DOHH2 (cell line): ENCODE measurements around the gene ZP3.
"Not testable (repeated sequence)": the region's sequence is repeated elsewhere in the genome, so short reads cannot be mapped to it uniquely, and the experiment has no call there.

Experiments used
- CTCF ChIP-seq: fragments of 200-600 bp; sonication (generic); IDR thresholded peaks from one replicate; pipeline ENCODE4 v1.5.1; 2014; ENCODE audit warnings: antibody characterized with exemption, mild to moderate bottlenecking, low read depth, low read length; ENCODE audit not compliant: poor library complexity, severe bottlenecking
- EZH2phosphoT487 ChIP-seq: fragments of 200-600 bp; sonication (generic); IDR thresholded peaks from 2 replicates; pipeline ENCODE4 v1.6.1; 2017; ENCODE audit warnings: borderline replicate concordance, mild to moderate bottlenecking, antibody characterized with exemption, low read length, moderate library complexity, mixed read lengths

- TF ChIP-seq CTCF, EZH2phosphoT487: not testable (repeated sequence)
Measured at GRCh38 chr7:76476280-76476679, 51.5 kb downstream of the ZP3 start.
